Naive thymus-derived CD4-positive, alpha-beta T cell (primary cell): ENCODE data around the gene SLC26A1. TPM values are rescaled to one million over a fixed set of nuclear protein-coding genes. Genes with fewer than 3 reads are reported as not detected.

Experiments used
- ATAC-seq: fragments of 150-1000 bp; cut with Tn5 transposase; 2 replicates; pipeline ENCODE4 v1.10.0; 2021; ENCODE audit warnings: mild to moderate bottlenecking, moderate library complexity
- CTCF ChIA-PET: fragments of 350-600 bp; sonication (Branson Sonifier 250); formaldehyde crosslinking; loops from one replicate; lab custom pipeline; 2021; ENCODE audit warnings: antibody characterized with exemption; lab: Charles Lee
- POLR2A ChIA-PET: fragments of 350-600 bp; sonication (Branson Sonifier 250); formaldehyde crosslinking; loops from one replicate; lab custom pipeline; 2021; ENCODE audit warnings: antibody characterized with exemption, inconsistent platforms; lab: Charles Lee
- DNase-seq, 9 donors: peaks; one replicate each; pipeline versions ENCODE4 v3.0.0 to v3.0.0-alpha.2; 2020 to 2022; ENCODE audit warnings: mixed read lengths in 1 of 9
- H3K27ac ChIP-seq: one replicate; pipeline ENCODE4 v1.7.0; 2013; ENCODE audit warnings: mild to moderate bottlenecking, low read depth, low read length, moderate library complexity
- H3K27me3 ChIP-seq, 2 donors: one replicate each; pipeline ENCODE4 v1.7.0; 2013; ENCODE audit warnings: low read length in 2 of 2, mild to moderate bottlenecking in 2 of 2, moderate library complexity in 2 of 2; ENCODE audit not compliant: control insufficient read depth in 2 of 2, insufficient read depth in 2 of 2
- H3K36me3 ChIP-seq, 3 experiments: 1 replicate in 2 of 3; 2 replicates in 1 of 3; pipeline ENCODE4 v1.7.0; 2013; ENCODE audit warnings: low read length in 3 of 3, mild to moderate bottlenecking in 3 of 3, moderate library complexity in 1 of 3; ENCODE audit not compliant: insufficient read depth in 3 of 3, control insufficient read depth in 2 of 3
- H3K4me1 ChIP-seq, 2 donors: one replicate each; pipeline ENCODE4 v1.7.0; 2013; ENCODE audit warnings: low read length in 2 of 2, mild to moderate bottlenecking in 2 of 2, moderate library complexity in 1 of 2; ENCODE audit not compliant: control insufficient read depth in 2 of 2, insufficient read depth in 2 of 2
- H3K4me3 ChIP-seq: 2 replicates; pipeline ENCODE4 v1.7.0; 2013; ENCODE audit warnings: mild to moderate bottlenecking, low read length
- H3K9me3 ChIP-seq, 3 experiments: 1 replicate in 2 of 3; 2 replicates in 1 of 3; pipeline ENCODE4 v1.7.0; 2013; ENCODE audit warnings: low read length in 3 of 3; ENCODE audit not compliant: control insufficient read depth in 2 of 3
- H3K27ac Mint-ChIP-seq, 9 donors: one replicate each; pipeline ENCODE4 v1.8.0; 2020 to 2022; ENCODE audit warnings: mixed read lengths in 9 of 9, mild to moderate bottlenecking in 8 of 9, moderate library complexity in 5 of 9, inconsistent platforms in 2 of 9
- H3K27me3 Mint-ChIP-seq, 5 donors: one replicate each; pipeline ENCODE4 v1.8.0; 2021 to 2022; ENCODE audit warnings: mixed read lengths in 5 of 5, mild to moderate bottlenecking in 1 of 5
- H3K36me3 Mint-ChIP-seq, 5 donors: one replicate each; pipeline ENCODE4 v1.8.0; 2020 to 2022; ENCODE audit warnings: mixed read lengths in 5 of 5, mild to moderate bottlenecking in 3 of 5, inconsistent platforms in 1 of 5
- H3K4me1 Mint-ChIP-seq, 7 donors: one replicate each; pipeline ENCODE4 v1.8.0; 2020 to 2022; ENCODE audit warnings: mixed read lengths in 7 of 7, mild to moderate bottlenecking in 3 of 7, inconsistent platforms in 1 of 7
- H3K4me3 Mint-ChIP-seq, 10 donors: one replicate each; pipeline ENCODE4 v1.8.0; 2020 to 2022; ENCODE audit warnings: mild to moderate bottlenecking in 10 of 10, mixed read lengths in 10 of 10, moderate library complexity in 6 of 10, inconsistent platforms in 2 of 10
- H3K9me3 Mint-ChIP-seq, 11 donors: one replicate each; pipeline ENCODE4 v1.8.0; 2020 to 2022; ENCODE audit warnings: mixed read lengths in 11 of 11, mild to moderate bottlenecking in 4 of 11, inconsistent platforms in 1 of 11, moderate library complexity in 1 of 11
- intact Hi-C, 2 donors: fragments of 100-400 bp; cut with micrococcal nuclease; formaldehyde crosslinking; loops; one replicate each; pipeline ENCODE4 v1.15.1; 2023
- polyA plus RNA-seq, 2 donors: library from polyadenylated mRNA; unstranded; fragments of 300-500 nt; fragmentation: Illumina TruSeq; gene quantifications; one replicate each; pipeline ENCODE4 v1.2.3, GENCODE V29; 2021
- total RNA-seq, 6 experiments: library from RNA in 5 of 6; stranded (reverse) in 5 of 6; gene quantifications; 1 replicate in 5 of 6; 2 replicates in 1 of 6; pipeline ENCODE4 v1.2.3 and lab custom pipeline; 2021 to 2026

SLC26A1 gene
- total and polyA plus RNA-seq, 7 experiments from 2014 or later, result 0.16 to 2.3 (median 1.1) TPM; not detected in 2

- ATAC-seq, result no peak
- H3K27me3 Mint-ChIP-seq, result no peaks in the 10 kb centered on the region
- Histone ChIP-seq H3K4me1 (no peaks in the 10 kb centered on the region), H3K27me3 (no peaks in the 10 kb centered on the region), H3K27ac (no peak overlapping the region), H3K36me3 (peaks cover 0 to 17% (median 0%) of the 10 kb centered on the region in 3 experiments), H3K9me3 (no peaks in the 10 kb centered on the region), H3K4me3 (no peak overlapping the region)
- no peak overlapping the region for H3K27ac Mint-ChIP-seq
- no peak overlapping the region for H3K4me3 Mint-ChIP-seq
- H3K9me3 Mint-ChIP-seq, result peaks cover 0 to 4% (median 0%) of the 10 kb centered on the region in 11 donors
- no peak for DNase-seq
- intact Hi-C loops, result no loop called here
- ChIA-PET CTCF (no interaction called here), POLR2A (interaction anchor here (0.9 to 1.5 kb wide), 2 partner anchors 15 to 17 kb away, joined by 3 to 5 read pairs; partner anchors contain the start of genes GAK and TMEM175)
- H3K36me3 Mint-ChIP-seq, result peaks cover 0 to 18% (median 0%) of the 10 kb centered on the region in 5 donors
- H3K4me1 Mint-ChIP-seq, result peaks cover 0 to 14% (median 7%) of the 10 kb centered on the region in 7 donors
Observed at GRCh38 chr4:948936-949300, 44.3 kb downstream of the SLC26A1 start.

GRCh38 chr4:948101-948935 is 44.9 kb downstream of the SLC26A1 start:
- peaks cover 0 to 15% (median 0%) of the 10 kb centered on the region in 5 donors for H3K36me3 Mint-ChIP-seq
- ChIA-PET POLR2A (interaction anchor here (0.9 to 1.5 kb wide), 2 partner anchors 15 to 16 kb away, joined by 3 to 5 read pairs; partner anchors contain the start of genes GAK and TMEM175), CTCF (no interaction called here)
- H3K27me3 Mint-ChIP-seq, result no peaks in the 10 kb centered on the region
- peaks cover 0 to 4% (median 0%) of the 10 kb centered on the region in 11 donors for H3K9me3 Mint-ChIP-seq
- H3K27me3 ChIP-seq, result no peaks in the 10 kb centered on the region
- no peak overlapping the region for H3K27ac ChIP-seq
- H3K4me3 Mint-ChIP-seq, result no peak overlapping the region
- H3K4me3 ChIP-seq, result no peak overlapping the region
- H3K27ac Mint-ChIP-seq, result no peak overlapping the region
- no peaks in the 10 kb centered on the region for H3K9me3 ChIP-seq
- H3K36me3 ChIP-seq, result peaks cover 0 to 16% (median 0%) of the 10 kb centered on the region in 3 experiments
- no peaks in the 10 kb centered on the region for H3K4me1 ChIP-seq
- DNase-seq, result no peak
- peaks cover 0 to 16% (median 7%) of the 10 kb centered on the region in 7 donors for H3K4me1 Mint-ChIP-seq
- intact Hi-C loops, result no loop called here
- ATAC-seq, result no peak

GRCh38 chr4:947491-947971 is 45.7 kb downstream of the SLC26A1 start:
- Histone ChIP-seq H3K9me3 (no peaks in the 10 kb centered on the region), H3K4me3 (no peak overlapping the region), H3K36me3 (peaks cover 0 to 9% (median 0%) of the 10 kb centered on the region in 3 experiments), H3K27ac (no peak overlapping the region), H3K4me1 (no peaks in the 10 kb centered on the region), H3K27me3 (no peaks in the 10 kb centered on the region)
- ATAC-seq, result peak; percentile 9
- intact Hi-C loops, result no loop called here
- Mint-ChIP-seq H3K27ac (no peak overlapping the region), H3K36me3 (peaks cover 0 to 12% (median 0%) of the 10 kb centered on the region in 5 donors), H3K4me3 (no peak overlapping the region), H3K4me1 (peaks cover 0 to 16% (median 7%) of the 10 kb centered on the region in 7 donors), H3K27me3 (no peaks in the 10 kb centered on the region), H3K9me3 (peaks cover 0 to 4% (median 0%) of the 10 kb centered on the region in 11 donors)
- DNase-seq, result no peak
- CTCF ChIA-PET, result no interaction called here
- POLR2A ChIA-PET, result no interaction called here

GRCh38 chr4:946517-947471 is 46.4 kb downstream of the SLC26A1 start:
- ATAC-seq (no peak), DNase-seq (no peak)
- peaks cover 0 to 4% (median 0%) of the 10 kb centered on the region in 11 donors for H3K9me3 Mint-ChIP-seq
- peaks cover 0 to 8% (median 0%) of the 10 kb centered on the region in 3 experiments for H3K36me3 ChIP-seq
- no peaks in the 10 kb centered on the region for H3K4me1 ChIP-seq
- H3K4me1 Mint-ChIP-seq, result peaks cover 0 to 16% (median 7%) of the 10 kb centered on the region in 7 donors
- CTCF ChIA-PET, result no interaction called here
- H3K27ac ChIP-seq, result no peak overlapping the region
- no peak overlapping the region for H3K27ac Mint-ChIP-seq
- H3K9me3 ChIP-seq, result no peaks in the 10 kb centered on the region
- intact Hi-C loops, result no loop called here
- H3K27me3 ChIP-seq, result no peaks in the 10 kb centered on the region
- no peak overlapping the region for H3K4me3 ChIP-seq
- POLR2A ChIA-PET, result no interaction called here
- H3K36me3 Mint-ChIP-seq, result peaks cover 0 to 6% (median 0%) of the 10 kb centered on the region in 5 donors
- H3K27me3 Mint-ChIP-seq, result no peaks in the 10 kb centered on the region
- peak overlapping the region in 1 of 10 donors; percentile 44 for H3K4me3 Mint-ChIP-seq

GRCh38 chr4:946103-946450 is 47.1 kb downstream of the SLC26A1 start:
- Mint-ChIP-seq H3K27ac (no peak overlapping the region), H3K27me3 (no peaks in the 10 kb centered on the region), H3K4me1 (peaks cover 0 to 16% (median 7%) of the 10 kb centered on the region in 7 donors), H3K36me3 (peaks cover 0 to 6% (median 0%) of the 10 kb centered on the region in 5 donors), H3K9me3 (peaks cover 0 to 4% (median 0%) of the 10 kb centered on the region in 11 donors), H3K4me3 (no peak overlapping the region)
- peaks cover 0 to under 1% (median 0%) of the 10 kb centered on the region in 3 experiments for H3K36me3 ChIP-seq
- H3K27me3 ChIP-seq, result no peaks in the 10 kb centered on the region
- POLR2A ChIA-PET, result no interaction called here
- H3K9me3 ChIP-seq, result no peaks in the 10 kb centered on the region
- H3K27ac ChIP-seq, result no peak overlapping the region
- DNase-seq (no peak), ATAC-seq (no peak)
- no peaks in the 10 kb centered on the region for H3K4me1 ChIP-seq
- CTCF ChIA-PET, result no interaction called here
- intact Hi-C loops, result no loop called here
- H3K4me3 ChIP-seq, result no peak overlapping the region

GRCh38 chr4:945274-946102 is 47.7 kb downstream of the SLC26A1 start:
- CTCF ChIA-PET, result no interaction called here
- Mint-ChIP-seq H3K4me1 (peaks cover 0 to 16% (median 7%) of the 10 kb centered on the region in 7 donors), H3K27ac (no peak overlapping the region), H3K4me3 (no peak overlapping the region), H3K27me3 (no peaks in the 10 kb centered on the region), H3K36me3 (peaks cover 0 to 6% (median 0%) of the 10 kb centered on the region in 5 donors), H3K9me3 (peaks cover 0 to 2% (median 0%) of the 10 kb centered on the region in 11 donors)
- intact Hi-C loops, result no loop called here
- no peaks in the 10 kb centered on the region for H3K4me1 ChIP-seq
- no peak overlapping the region for H3K4me3 ChIP-seq
- H3K27me3 ChIP-seq, result no peaks in the 10 kb centered on the region
- no peaks in the 10 kb centered on the region for H3K36me3 ChIP-seq
- H3K9me3 ChIP-seq, result no peaks in the 10 kb centered on the region
- POLR2A ChIA-PET, result no interaction called here
- ATAC-seq, result no peak
- H3K27ac ChIP-seq, result no peak overlapping the region
- DNase-seq, result no peak
